WTC11 (cell line): ENCODE results near the gene MACROD2. TPM values are rescaled to one million over a fixed set of nuclear protein-coding genes. Genes with fewer than 3 reads are reported as not detected.

ENCODE experiments used
- ATAC-seq: fragments of 200-7000 bp; cut with Tn5 transposase; 2 replicates; pipeline ENCODE4 v1.10.0; 2021; ENCODE audit warnings: mild to moderate bottlenecking, moderate library complexity
- CTCF ChIA-PET: fragments of 300-600 bp; sonication (Branson Sonifier 250); formaldehyde crosslinking; loops from one replicate; lab custom pipeline; 2021; ENCODE audit warnings: antibody characterized with exemption; lab: Charles Lee
- POLR2A ChIA-PET: fragments of 350-600 bp; sonication (Branson Sonifier 250); formaldehyde crosslinking; loops from one replicate; lab custom pipeline; 2021; ENCODE audit warnings: antibody characterized with exemption; lab: Charles Lee
- DNase-seq: peaks from one replicate; pipeline ENCODE4 v3.0.0; 2021; ENCODE audit warnings: low spot score
- H3K27ac Mint-ChIP-seq: 2 replicates; pipeline ENCODE4 v1.8.0; 2021; ENCODE audit warnings: mixed read lengths
- H3K27me3 Mint-ChIP-seq: 2 replicates; pipeline ENCODE4 v1.8.0; 2021; ENCODE audit warnings: low read depth, mild to moderate bottlenecking, moderate library complexity, mixed read lengths
- H3K36me3 Mint-ChIP-seq: 2 replicates; pipeline ENCODE4 v1.8.0; 2021; ENCODE audit warnings: mixed read lengths
- H3K4me1 Mint-ChIP-seq: 2 replicates; pipeline ENCODE4 v1.8.0; 2022; ENCODE audit warnings: mixed read lengths
- H3K4me3 Mint-ChIP-seq: 2 replicates; pipeline ENCODE4 v1.8.0; 2021; ENCODE audit warnings: mild to moderate bottlenecking, moderate library complexity, mixed read lengths
- H3K9me3 Mint-ChIP-seq: 2 replicates; pipeline ENCODE4 v1.8.0; 2021; ENCODE audit warnings: mixed read lengths
- ATF6 ChIP-seq: sonication (generic); formaldehyde crosslinking; IDR thresholded peaks from 2 replicates; pipeline ENCODE4 v1.8.1; 2023; ENCODE audit warnings: mild to moderate bottlenecking, missing genetic modification reagents
- CTCF ChIP-seq: fragments of 200-600 bp; IDR thresholded peaks from 2 replicates; pipeline ENCODE4 v1.8.0; 2022; ENCODE audit warnings: antibody characterized with exemption
- E2F1 ChIP-seq: sonication (generic); formaldehyde crosslinking; IDR thresholded peaks from 2 replicates; pipeline ENCODE4 v1.8.0; 2022; ENCODE audit warnings: mild to moderate bottlenecking, missing genetic modification reagents
- ERG ChIP-seq: fragments of 250-450 bp; sonication (Bioruptor Pico); IDR thresholded peaks from 2 replicates; pipeline ENCODE4 v1.8.0; 2021; ENCODE audit warnings: mild to moderate bottlenecking
- IRF2 ChIP-seq: sonication (generic); formaldehyde crosslinking; IDR thresholded peaks from 2 replicates; pipeline ENCODE4 v1.8.0; 2022; ENCODE audit warnings: low read depth, missing genetic modification reagents, borderline replicate concordance
- NR1H2 ChIP-seq: sonication (generic); formaldehyde crosslinking; IDR thresholded peaks from 2 replicates; pipeline ENCODE4 v1.9.0; 2021; ENCODE audit warnings: mild to moderate bottlenecking, moderate library complexity, missing genetic modification reagents
- RELA ChIP-seq: sonication (generic); formaldehyde crosslinking; IDR thresholded peaks from 2 replicates; pipeline ENCODE4 v1.8.1; 2022; ENCODE audit warnings: missing genetic modification reagents, mild to moderate bottlenecking, borderline replicate concordance
- SMAD3 ChIP-seq: sonication (generic); formaldehyde crosslinking; IDR thresholded peaks from 2 replicates; pipeline ENCODE4 v1.8.0; 2022; ENCODE audit warnings: missing genetic modification reagents, mild to moderate bottlenecking, borderline replicate concordance
- TEAD1 ChIP-seq: sonication (generic); formaldehyde crosslinking; IDR thresholded peaks from 2 replicates; pipeline ENCODE4 v1.8.0; 2022; ENCODE audit warnings: mild to moderate bottlenecking, missing genetic modification reagents
- USF1 ChIP-seq: sonication (generic); formaldehyde crosslinking; IDR thresholded peaks from 2 replicates; pipeline ENCODE4 v1.8.0; 2022; ENCODE audit warnings: mild to moderate bottlenecking, missing genetic modification reagents
- ZBTB21 ChIP-seq: sonication (generic); formaldehyde crosslinking; IDR thresholded peaks from 2 replicates; pipeline ENCODE4 v1.8.1; 2023; ENCODE audit warnings: mild to moderate bottlenecking, missing genetic modification reagents, borderline replicate concordance
- ZMAT4 ChIP-seq: fragments of 250-450 bp; sonication (Bioruptor Pico); IDR thresholded peaks from 2 replicates; pipeline ENCODE4 v1.9.0; 2021; ENCODE audit warnings: mild to moderate bottlenecking
- ZNF396 ChIP-seq: fragments of 250-450 bp; sonication (Bioruptor Pico); IDR thresholded peaks from 2 replicates; pipeline ENCODE4 v1.8.0; 2021; ENCODE audit warnings: mild to moderate bottlenecking, moderate library complexity, borderline replicate concordance
- ZNF512 ChIP-seq: sonication (generic); formaldehyde crosslinking; IDR thresholded peaks from 2 replicates; pipeline ENCODE4 v1.8.1; 2022; ENCODE audit warnings: missing genetic modification reagents, borderline replicate concordance
- total RNA-seq: library from RNA; stranded (reverse); gene quantifications from 3 replicates; pipeline ENCODE4 v1.2.3, GENCODE V29; 2021

Gene MACROD2
- total RNA-seq, 1 experiment from 2014 or later = 4.1 TPM

- no peak for TF ChIP-seq RELA (CRISPR knock-in tag)
- TF ChIP-seq TEAD1 (CRISPR knock-in tag) = no peak
- no peak for TF ChIP-seq E2F1 (CRISPR knock-in tag)
- no peak for TF ChIP-seq ZNF512 (CRISPR knock-in tag)
- no peak for TF ChIP-seq NR1H2 (CRISPR knock-in tag)
- TF ChIP-seq ZBTB21 (CRISPR knock-in tag) = no peak
- TF ChIP-seq ATF6 (CRISPR knock-in tag) = no peak
- DNase-seq (no peak), ATAC-seq (no peak)
- no peak overlapping the region for H3K27ac Mint-ChIP-seq
- POLR2A ChIA-PET = no interaction called here
- no peaks in the 10 kb centered on the region for H3K4me1 Mint-ChIP-seq
- no peaks in the 10 kb centered on the region for H3K36me3 Mint-ChIP-seq
- no peak overlapping the region for H3K4me3 Mint-ChIP-seq
- H3K27me3 Mint-ChIP-seq = no peaks in the 10 kb centered on the region; the same call in 1 of the 2 replicates
- H3K9me3 Mint-ChIP-seq = peaks cover 9% of the 10 kb centered on the region
- CTCF ChIA-PET = no interaction called here
These were observed 1929.2 kb downstream of the MACROD2 start for GRCh38 chr20:15924556-15924955.

GRCh38 chr20:15925376-15925775 is 1930.1 kb downstream of the MACROD2 start:
- no peaks in the 10 kb centered on the region; the same call in 1 of the 2 replicates for H3K27me3 Mint-ChIP-seq
- no peaks in the 10 kb centered on the region for H3K36me3 Mint-ChIP-seq
- H3K4me3 Mint-ChIP-seq = no peak overlapping the region
- H3K9me3 Mint-ChIP-seq = peaks cover 9% of the 10 kb centered on the region
- ChIA-PET CTCF (no interaction called here), POLR2A (no interaction called here)
- ATAC-seq = no peak
- H3K27ac Mint-ChIP-seq = no peak overlapping the region
- TF ChIP-seq CTCF = no peak
- TF ChIP-seq IRF2 = no peak
- TF ChIP-seq USF1 (CRISPR knock-in tag) = no peak
- TF ChIP-seq ERG (CRISPR knock-in tag) = no peak
- no peak for TF ChIP-seq ZMAT4 (CRISPR knock-in tag)
- no peak for TF ChIP-seq SMAD3
- no peak for TF ChIP-seq ZNF396 (CRISPR knock-in tag)
- TF ChIP-seq, all 79 proteins: peak for 0
- no peak for DNase-seq
- no peaks in the 10 kb centered on the region for H3K4me1 Mint-ChIP-seq
